ENCODE results near the gene PRKCZ.

- TF ChIP-seq CTCF (IDR thresholded peaks at IDR 0.05) (no peak), POLR2A (IDR thresholded peaks at IDR 0.05) (no peak)
These were observed 18.4 kb upstream of the PRKCZ start for GRCh38 chr1:2031546-2032540.

Measured in heart left ventricle (tissue), 13 donors.